MM.1S (cell line): ENCODE data around the gene ABHD17B.

Experiments used
- DNase-seq: peaks from one replicate; pipeline ENCODE4 v3.0.0-alpha.2; 2015
- H2AFZ ChIP-seq: fragments of 300-600 bp; sonication (generic); 2 replicates; pipeline ENCODE4 v1.6.0; 2016; ENCODE audit warnings: antibody characterized with exemption, low read length
- H3F3A ChIP-seq: fragments of 300-600 bp; sonication (generic); 2 replicates; pipeline ENCODE4 v1.6.1; 2016; ENCODE audit warnings: mild to moderate bottlenecking, antibody characterized with exemption, low read length, moderate library complexity, mixed read lengths; ENCODE audit not compliant: insufficient read depth
- H3K27ac ChIP-seq: fragments of 300-600 bp; sonication (generic); 2 replicates; pipeline ENCODE4 v1.5.1; 2016; ENCODE audit warnings: mild to moderate bottlenecking, low read length
- H3K27me3 ChIP-seq: fragments of 300-600 bp; sonication (generic); replicated peaks from 2 replicates; pipeline ENCODE4 v1.6.0; 2016; ENCODE audit warnings: low read length; ENCODE audit not compliant: insufficient read depth
- H3K36me3 ChIP-seq: fragments of 300-600 bp; sonication (generic); replicated peaks from 2 replicates; pipeline ENCODE4 v1.6.1; 2016; ENCODE audit warnings: mild to moderate bottlenecking, low read length, mixed read lengths; ENCODE audit not compliant: insufficient read depth
- H3K4me1 ChIP-seq: fragments of 300-600 bp; sonication (generic); 2 replicates; pipeline ENCODE4 v1.6.1; 2016; ENCODE audit warnings: low read length, mixed read lengths
- H3K4me2 ChIP-seq: fragments of 300-600 bp; sonication (generic); 2 replicates; pipeline ENCODE4 v1.6.0; 2016; ENCODE audit warnings: low read depth, low read length
- H3K4me3 ChIP-seq: fragments of 300-600 bp; sonication (generic); 2 replicates; pipeline ENCODE4 v1.5.1; 2016; ENCODE audit warnings: low read length, mixed read lengths
- H3K79me2 ChIP-seq: fragments of 300-600 bp; sonication (generic); 2 replicates; pipeline ENCODE4 v1.6.1; 2016; ENCODE audit warnings: mixed run types, low read length, mixed read lengths
- H3K9ac ChIP-seq: fragments of 300-600 bp; sonication (generic); 2 replicates; pipeline ENCODE4 v1.6.1; 2016; ENCODE audit warnings: low read length, mixed read lengths
- H3K9me2 ChIP-seq: fragments of 300-600 bp; sonication (generic); replicated peaks from 2 replicates; pipeline ENCODE4 v1.6.1; 2016; ENCODE audit warnings: mild to moderate bottlenecking, low read length, mixed read lengths; ENCODE audit not compliant: insufficient read depth
- H3K9me3 ChIP-seq: fragments of 300-600 bp; sonication (generic); replicated peaks from 2 replicates; pipeline ENCODE4 v1.6.1; 2016; ENCODE audit warnings: mild to moderate bottlenecking, low read length, mixed read lengths; ENCODE audit not compliant: insufficient read depth
- H4K20me1 ChIP-seq: fragments of 300-600 bp; sonication (generic); 2 replicates; pipeline ENCODE4 v1.6.1; 2016; ENCODE audit warnings: mild to moderate bottlenecking, low read length, moderate library complexity, mixed read lengths; ENCODE audit not compliant: insufficient read depth
- CTCF ChIP-seq: fragments of 300-600 bp; sonication (generic); IDR thresholded peaks from 2 replicates; pipeline ENCODE4 v1.5.1; 2016; ENCODE audit warnings: antibody characterized with exemption, low read length, mixed read lengths
- EZH2 ChIP-seq: fragments of 300-600 bp; sonication (generic); optimal IDR thresholded peaks from 2 replicates; pipeline ENCODE3; 2017; ENCODE audit warnings: low read depth, mild to moderate bottlenecking, antibody characterized with exemption, low read length, mixed read lengths
- EZH2phosphoT487 ChIP-seq: fragments of 300-600 bp; sonication (generic); IDR thresholded peaks from 2 replicates; pipeline ENCODE4 v1.6.1; 2018; ENCODE audit warnings: antibody characterized with exemption, low read length

ABHD17B gene

GRCh38 chr9:71824257-71824656, 86.7 kb downstream of the ABHD17B start:
- Histone ChIP-seq H3K4me1 (no peaks in the 10 kb centered on the region), H3K27me3 (no peaks in the 10 kb centered on the region), H3K9me3 (no peaks in the 10 kb centered on the region), H3K4me2 (no peak overlapping the region), H2AFZ (no peak overlapping the region), H3K79me2 (no peaks in the 10 kb centered on the region), H3K4me3 (no peak overlapping the region), H3K9me2 (no peaks in the 10 kb centered on the region), H3K9ac (no peak overlapping the region), H4K20me1 (no peaks in the 10 kb centered on the region), H3K27ac (no peak overlapping the region), H3K36me3 (no peaks in the 10 kb centered on the region), H3F3A (no peaks in the 10 kb centered on the region)
- no peak for TF ChIP-seq EZH2phosphoT487
- no peak for DNase-seq

- Histone ChIP-seq H3K27me3 (no peaks in the 10 kb centered on the region), H3K4me1 (no peaks in the 10 kb centered on the region), H3K9me2 (no peaks in the 10 kb centered on the region), H4K20me1 (no peaks in the 10 kb centered on the region), H3K4me2 (no peak overlapping the region), H3K9me3 (no peaks in the 10 kb centered on the region), H3K27ac (no peak overlapping the region), H3K4me3 (no peak overlapping the region), H2AFZ (no peak overlapping the region), H3F3A (no peaks in the 10 kb centered on the region), H3K9ac (no peak overlapping the region), H3K36me3 (no peaks in the 10 kb centered on the region), H3K79me2 (no peaks in the 10 kb centered on the region)
- no peak for DNase-seq
- TF ChIP-seq EZH2, result no peak
- no peak for TF ChIP-seq CTCF
- TF ChIP-seq EZH2phosphoT487, result no peak
Observed at GRCh38 chr9:71822935-71823334, 88.1 kb downstream of the ABHD17B start.

- H3K4me2 ChIP-seq, result no peak overlapping the region
- H3K9me2 ChIP-seq, result no peaks in the 10 kb centered on the region
- no peak overlapping the region for H3K9ac ChIP-seq
- H3K79me2 ChIP-seq, result no peaks in the 10 kb centered on the region
- H4K20me1 ChIP-seq, result no peaks in the 10 kb centered on the region
- no peaks in the 10 kb centered on the region for H3K4me1 ChIP-seq
- H3K9me3 ChIP-seq, result no peaks in the 10 kb centered on the region
- no peaks in the 10 kb centered on the region for H3K27me3 ChIP-seq
- no peak for DNase-seq
- H3K4me3 ChIP-seq, result no peak overlapping the region
- no peak overlapping the region for H2AFZ ChIP-seq
- TF ChIP-seq EZH2phosphoT487, result no peak
- no peak for TF ChIP-seq CTCF
- no peak for TF ChIP-seq EZH2
- no peak overlapping the region for H3K27ac ChIP-seq
- no peaks in the 10 kb centered on the region for H3F3A ChIP-seq
- no peaks in the 10 kb centered on the region for H3K36me3 ChIP-seq
Observed at GRCh38 chr9:71822456-71822855, 88.5 kb downstream of the ABHD17B start.

GRCh38 chr9:71821405-71821804, 89.6 kb downstream of the ABHD17B start:
- Histone ChIP-seq H3K27ac (no peak overlapping the region), H3K9me3 (no peaks in the 10 kb centered on the region), H3K36me3 (no peaks in the 10 kb centered on the region), H4K20me1 (no peaks in the 10 kb centered on the region), H3K27me3 (no peaks in the 10 kb centered on the region), H2AFZ (no peak overlapping the region), H3K4me2 (no peak overlapping the region), H3F3A (no peaks in the 10 kb centered on the region), H3K9me2 (no peaks in the 10 kb centered on the region), H3K4me1 (no peaks in the 10 kb centered on the region), H3K79me2 (no peaks in the 10 kb centered on the region), H3K9ac (no peak overlapping the region), H3K4me3 (no peak overlapping the region)
- no peak for DNase-seq
- TF ChIP-seq EZH2 (no peak), CTCF (no peak), EZH2phosphoT487 (no peak)
